IMR-90 (cell line): Measurements from ENCODE around the gene CAGE1. TPM values are rescaled to one million over a fixed set of nuclear protein-coding genes. Genes with fewer than 3 reads are reported as not detected.
"Not testable (repeated sequence)": the region's sequence is repeated elsewhere in the genome, so short reads cannot be mapped to it uniquely, and the experiment has no call there.

Experiments
- ATAC-seq: fragments of 200-7000 bp; cut with Tn5 transposase; 2 replicates; pipeline ENCODE4 v1.9.1; 2020; ENCODE audit warnings: low read depth, mild to moderate bottlenecking, moderate library complexity
- BruUV-seq: library from RNA; stranded (reverse); fragments of 400-500 nt; replicated peaks from 2 replicates; lab custom pipeline; 2021; lab: Mats Ljungman, UMichigan
- CTCF ChIA-PET: fragments of 300-600 bp; formaldehyde crosslinking; extraction: SDS; loops from one replicate; lab custom pipeline; 2021; ENCODE audit warnings: antibody characterized with exemption; lab: Yijun Ruan, JAX
- POLR2A ChIA-PET: fragments of 300-600 bp; sonication (Branson Sonifier 250); formaldehyde crosslinking; loops from one replicate; lab custom pipeline; 2022; ENCODE audit warnings: antibody characterized with exemption; ENCODE audit not compliant: unreplicated experiment; lab: Charles Lee
- DNase-seq: peaks from one replicate; pipeline ENCODE4 v3.0.0; 2013
- H2AFZ ChIP-seq: replicated peaks from 2 replicates; pipeline ENCODE3; 2013; ENCODE audit warnings: low read length, mild to moderate bottlenecking; ENCODE audit not compliant: poor library complexity
- H2AK5ac ChIP-seq: 2 replicates; pipeline ENCODE4 v1.6.1; 2013; ENCODE audit warnings: low read depth, low read length, inconsistent platforms
- H2AK9ac ChIP-seq: replicated peaks from 2 replicates; pipeline ENCODE3; 2013; ENCODE audit warnings: mild to moderate bottlenecking, low read depth, low read length, moderate library complexity; ENCODE audit not compliant: poor library complexity
- H2BK120ac ChIP-seq: 2 replicates; pipeline ENCODE4 v1.6.1; 2013; ENCODE audit warnings: low read depth, low read length, inconsistent platforms
- H2BK15ac ChIP-seq: 3 replicates; pipeline ENCODE4 v1.6.1; 2013; ENCODE audit warnings: low read depth, low read length, inconsistent platforms
- H2BK20ac ChIP-seq: 2 replicates; pipeline ENCODE4 v1.6.1; 2013; ENCODE audit warnings: low read depth, mild to moderate bottlenecking, inconsistent platforms, low read length, moderate library complexity
- H2BK5ac ChIP-seq: 2 replicates; pipeline ENCODE4 v1.6.1; 2013; ENCODE audit warnings: mild to moderate bottlenecking, low read depth, low read length, inconsistent platforms; ENCODE audit not compliant: poor library complexity, severe bottlenecking
- H3K14ac ChIP-seq: replicated peaks from 2 replicates; pipeline ENCODE4 v1.6.1; 2013; ENCODE audit warnings: low read depth, low read length, inconsistent platforms
- H3K18ac ChIP-seq: 2 replicates; pipeline ENCODE4 v1.6.1; 2013; ENCODE audit warnings: low read depth, low read length, control low read depth
- H3K23ac ChIP-seq: 2 replicates; pipeline ENCODE4 v1.6.1; 2013; ENCODE audit warnings: low read depth, low read length, inconsistent platforms
- H3K27ac ChIP-seq: 2 replicates; pipeline ENCODE4 v1.5.1; 2013; ENCODE audit warnings: mild to moderate bottlenecking, control low read depth, low read length; ENCODE audit not compliant: insufficient read depth
- H3K27me3 ChIP-seq: 2 replicates; pipeline ENCODE4 v1.6.1; 2013; ENCODE audit warnings: low read length; ENCODE audit not compliant: control insufficient read depth, insufficient read depth
- H3K36me3 ChIP-seq: 2 replicates; pipeline ENCODE4 v1.6.1; 2013; ENCODE audit warnings: low read length, mixed read lengths; ENCODE audit not compliant: control insufficient read depth, insufficient read depth
- H3K4ac ChIP-seq: 2 replicates; pipeline ENCODE4 v1.6.1; 2013; ENCODE audit warnings: low read depth, low read length, inconsistent platforms
- H3K4me1 ChIP-seq: 2 replicates; pipeline ENCODE4 v1.6.1; 2013; ENCODE audit warnings: low read length, mixed read lengths; ENCODE audit not compliant: control insufficient read depth, insufficient read depth
- H3K4me2 ChIP-seq: 2 replicates; pipeline ENCODE4 v1.6.1; 2013; ENCODE audit warnings: low read depth, mild to moderate bottlenecking, control low read depth, low read length, moderate library complexity
- H3K4me3 ChIP-seq: 2 replicates; pipeline ENCODE4 v1.5.1; 2013; ENCODE audit warnings: low read depth, mild to moderate bottlenecking, control low read depth, low read length, moderate library complexity; ENCODE audit not compliant: insufficient read depth
- H3K56ac ChIP-seq: 2 replicates; pipeline ENCODE4 v1.6.1; 2013; ENCODE audit warnings: low read length, inconsistent platforms; ENCODE audit not compliant: insufficient read depth; ENCODE audit errors: extremely low read depth
- H3K79me1 ChIP-seq, 2 experiments: 2 replicates each; pipeline ENCODE4 v1.6.1; 2013; ENCODE audit warnings: low read length in 2 of 2, inconsistent platforms in 1 of 2, low read depth in 1 of 2
- H3K9ac ChIP-seq: 2 replicates; pipeline ENCODE4 v1.6.1; 2013; ENCODE audit warnings: low read depth, low read length, control low read depth
- H3K9me1 ChIP-seq: 2 replicates; pipeline ENCODE4 v1.6.1; 2013; ENCODE audit warnings: low read length, inconsistent platforms; ENCODE audit not compliant: insufficient read depth
- H3K9me3 ChIP-seq: 2 replicates; pipeline ENCODE4 v1.6.1; 2013; ENCODE audit warnings: low read length; ENCODE audit not compliant: control insufficient read depth, insufficient read depth
- H4K20me1 ChIP-seq: 2 replicates; pipeline ENCODE4 v1.6.1; 2013; ENCODE audit warnings: low read length, inconsistent platforms; ENCODE audit not compliant: insufficient read depth
- H4K5ac ChIP-seq: 2 replicates; pipeline ENCODE4 v1.6.1; 2013; ENCODE audit warnings: mild to moderate bottlenecking, low read depth, low read length, control low read depth
- H4K8ac ChIP-seq, 2 experiments: 2 replicates each; pipeline ENCODE4 v1.6.1; 2013; ENCODE audit warnings: low read depth in 2 of 2, low read length in 2 of 2, control low read depth in 1 of 2, inconsistent platforms in 1 of 2
- H4K91ac ChIP-seq: 2 replicates; pipeline ENCODE4 v1.6.1; 2013; ENCODE audit warnings: low read depth, low read length, inconsistent platforms; ENCODE audit not compliant: insufficient read depth
- RAD21 ChIP-seq: IDR thresholded peaks from 2 replicates; pipeline ENCODE4 v1.6.1; 2012; ENCODE audit warnings: low read length, improper control_type of control experiment
- WGBS, 2 experiments: methylation state at CpG; one replicate each; pipeline versions ENCODE4 v1.1.5 to v1.1.7; 2013; ENCODE audit warnings: missing lambda C conversion rate in 2 of 2; ENCODE audit not compliant: insufficient read length in 1 of 2; ENCODE audit errors: extremely low coverage in 2 of 2; 5-methylcytosine and 5-hydroxymethylcytosine counted together
- dilution Hi-C: fragments of 300-500 bp; cut with HindIII; formaldehyde crosslinking; loops from one replicate; pipeline ENCODE4 v1.14.3; 2018; ENCODE audit warnings: low sequenced_read_pairs; ENCODE audit not compliant: unreplicated experiment
- in situ Hi-C: fragments of 300-500 bp; cut with MboI; formaldehyde crosslinking; loops from 3 replicates; pipeline ENCODE4 v1.14.3; 2019; ENCODE audit warnings: low sequenced_read_pairs, inconsistent platforms, mixed read lengths
- intact Hi-C: fragments of 100-400 bp; cut with micrococcal nuclease; formaldehyde crosslinking; loops from 2 replicates; pipeline ENCODE4 v1.10.0; 2022
- polyA plus RNA-seq, 3 experiments: library from polyadenylated mRNA; depleted of rRNA; stranded (reverse); fragments of >200 nt; gene quantifications; 2 replicates each; pipeline ENCODE4 v1.2.3, GENCODE V29; 2012; ENCODE audit warnings: low replicate concordance in 1 of 3
- total RNA-seq: library from RNA; depleted of rRNA; stranded (reverse); fragments of >200 nt; gene quantifications from 2 replicates; pipeline ENCODE4 v1.2.3, GENCODE V29; 2012
- TF ChIP-seq, protein P1 (sequence below): conservative IDR thresholded peaks from 2 replicates; pipeline ENCODE4 v1.5.1; 2012; ENCODE audit warnings: mild to moderate bottlenecking, low read depth, low read length, improper control_type of control experiment

The CAGE1 gene
- total and polyA plus RNA-seq, 2 of the 4 experiments (the other 2 are of a cell fraction): not detected

DNA sequence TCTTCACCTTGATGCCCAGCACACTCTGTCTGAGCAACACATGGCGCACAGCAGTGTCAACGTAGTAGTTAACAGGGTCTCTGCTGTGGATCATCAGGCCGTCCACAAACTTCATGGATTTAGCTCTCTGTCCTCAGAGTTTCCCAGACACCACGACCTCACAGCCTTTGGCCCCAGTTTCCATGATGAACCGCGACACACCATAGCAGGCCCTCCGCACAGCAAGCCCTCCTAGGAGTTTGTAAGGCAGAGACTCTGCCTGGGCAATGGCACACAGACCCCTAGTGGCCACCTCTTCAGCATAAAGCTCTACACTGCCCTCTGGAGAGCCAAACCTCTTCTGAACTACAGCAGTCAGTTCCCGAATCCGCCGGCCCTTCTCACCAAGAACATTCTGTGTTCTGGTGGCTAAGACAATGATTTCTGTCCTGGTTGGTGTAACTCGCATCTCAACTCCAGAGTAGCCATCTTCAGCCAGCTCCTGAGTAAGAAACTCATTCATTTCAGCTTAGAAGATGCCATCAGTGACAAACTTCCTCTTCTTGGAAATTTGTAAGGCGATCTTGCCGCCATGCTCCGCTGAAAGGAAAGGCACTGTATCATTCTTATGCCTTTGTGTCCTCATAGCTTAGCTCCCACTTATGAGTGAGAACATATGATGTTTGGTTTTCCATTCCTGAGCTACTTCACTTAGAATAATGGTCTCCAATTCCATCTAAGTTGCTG is 50.4 kb downstream of the CAGE1 start:
- peak; percentile 13 for DNase-seq
- H2BK15ac ChIP-seq, H3K9ac ChIP-seq, H3K56ac ChIP-seq, H3K9me3 ChIP-seq, H2AK5ac ChIP-seq, POLR2A ChIA-PET, H3K4ac ChIP-seq, H3K36me3 ChIP-seq, intact Hi-C loops, H3K23ac ChIP-seq, H4K5ac ChIP-seq, H3K27ac ChIP-seq, in situ Hi-C loops, H3K9me1 ChIP-seq, H3K27me3 ChIP-seq, H3K4me1 ChIP-seq, H2BK5ac ChIP-seq, H2BK120ac ChIP-seq, H3K79me1 ChIP-seq, H4K8ac ChIP-seq, BruUV-seq, H3K4me3 ChIP-seq, H4K91ac ChIP-seq, H4K20me1 ChIP-seq, dilution Hi-C loops, H2BK20ac ChIP-seq, H2AFZ ChIP-seq, H2AK9ac ChIP-seq, H3K4me2 ChIP-seq, H3K18ac ChIP-seq, H3K14ac ChIP-seq: not testable (repeated sequence)
- peak; percentile 10; the same call in 1 of the 2 replicates for TF ChIP-seq RAD21
- TF ChIP-seq, protein P1, sequence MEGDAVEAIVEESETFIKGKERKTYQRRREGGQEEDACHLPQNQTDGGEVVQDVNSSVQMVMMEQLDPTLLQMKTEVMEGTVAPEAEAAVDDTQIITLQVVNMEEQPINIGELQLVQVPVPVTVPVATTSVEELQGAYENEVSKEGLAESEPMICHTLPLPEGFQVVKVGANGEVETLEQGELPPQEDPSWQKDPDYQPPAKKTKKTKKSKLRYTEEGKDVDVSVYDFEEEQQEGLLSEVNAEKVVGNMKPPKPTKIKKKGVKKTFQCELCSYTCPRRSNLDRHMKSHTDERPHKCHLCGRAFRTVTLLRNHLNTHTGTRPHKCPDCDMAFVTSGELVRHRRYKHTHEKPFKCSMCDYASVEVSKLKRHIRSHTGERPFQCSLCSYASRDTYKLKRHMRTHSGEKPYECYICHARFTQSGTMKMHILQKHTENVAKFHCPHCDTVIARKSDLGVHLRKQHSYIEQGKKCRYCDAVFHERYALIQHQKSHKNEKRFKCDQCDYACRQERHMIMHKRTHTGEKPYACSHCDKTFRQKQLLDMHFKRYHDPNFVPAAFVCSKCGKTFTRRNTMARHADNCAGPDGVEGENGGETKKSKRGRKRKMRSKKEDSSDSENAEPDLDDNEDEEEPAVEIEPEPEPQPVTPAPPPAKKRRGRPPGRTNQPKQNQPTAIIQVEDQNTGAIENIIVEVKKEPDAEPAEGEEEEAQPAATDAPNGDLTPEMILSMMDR: peak; percentile 46
- WGBS, 2 experiments: 71% methylated on average over 4 of the region's 14 CpGs; no CpG with 5 or more reads in 1 of the 2 experiments
- ATAC-seq: peak; percentile 49
- CTCF ChIA-PET: interaction anchor here (0.7 to 0.9 kb wide), 2 partner anchors 11 to 80 kb away, joined by 3 read pairs; no protein-coding TSS in a partner anchor
